Lower leg skin (tissue), 4 donors: Measurements from ENCODE around the gene IER3. TPM values are rescaled to one million over a fixed set of nuclear protein-coding genes. Genes with fewer than 3 reads are reported as not detected.
"Not testable (repeated sequence)": the region's sequence is repeated elsewhere in the genome, so short reads cannot be mapped to it uniquely, and the experiment has no call there.

Experiments used
- DNase-seq, 2 donors: peaks; one replicate each; pipeline ENCODE4 v3.0.0-alpha.2; 2019; ENCODE audit warnings: low spot score in 2 of 2
- H3K4me3 ChIP-seq: fragments of 200-600 bp; sonication (generic); 2 replicates; pipeline ENCODE4 v1.5.1; 2017; ENCODE audit warnings: mild to moderate bottlenecking, low read depth; ENCODE audit not compliant: poor library complexity, severe bottlenecking
- POLR2A ChIP-seq, 2 donors: fragments of 450-650 bp; IDR thresholded peaks; one replicate each; pipeline ENCODE4 v1.6.1; 2016 to 2017; ENCODE audit warnings: antibody characterized with exemption in 2 of 2, mild to moderate bottlenecking in 1 of 2, moderate library complexity in 1 of 2
- WGBS, 2 donors: methylation state at CpG; one replicate each; pipeline ENCODE4 v1.1.5; 2018; 5-methylcytosine and 5-hydroxymethylcytosine counted together
- intact Hi-C: fragments of 100-400 bp; cut with DNase I; formaldehyde crosslinking; loops from one replicate; pipeline ENCODE4 v1.15.0; 2023; ENCODE audit warnings: low total_unique reads
- total RNA-seq, 4 donors: library from RNA; depleted of rRNA; stranded (reverse); fragments of >200 nt; gene quantifications; one replicate each; pipeline ENCODE4 v1.1.0, GENCODE V29; 2016
- TF ChIP-seq, protein P1 (sequence below), 3 donors: fragments of 450-650 bp; IDR thresholded peaks; one replicate each; pipeline ENCODE4 v1.5.1; 2016; ENCODE audit warnings: antibody characterized with exemption in 3 of 3, mild to moderate bottlenecking in 3 of 3, moderate library complexity in 2 of 3

Gene IER3
- total RNA-seq, 4 donors from 2014 or later, result 20.9 to 56.5 (median 33.3) TPM

DNA sequence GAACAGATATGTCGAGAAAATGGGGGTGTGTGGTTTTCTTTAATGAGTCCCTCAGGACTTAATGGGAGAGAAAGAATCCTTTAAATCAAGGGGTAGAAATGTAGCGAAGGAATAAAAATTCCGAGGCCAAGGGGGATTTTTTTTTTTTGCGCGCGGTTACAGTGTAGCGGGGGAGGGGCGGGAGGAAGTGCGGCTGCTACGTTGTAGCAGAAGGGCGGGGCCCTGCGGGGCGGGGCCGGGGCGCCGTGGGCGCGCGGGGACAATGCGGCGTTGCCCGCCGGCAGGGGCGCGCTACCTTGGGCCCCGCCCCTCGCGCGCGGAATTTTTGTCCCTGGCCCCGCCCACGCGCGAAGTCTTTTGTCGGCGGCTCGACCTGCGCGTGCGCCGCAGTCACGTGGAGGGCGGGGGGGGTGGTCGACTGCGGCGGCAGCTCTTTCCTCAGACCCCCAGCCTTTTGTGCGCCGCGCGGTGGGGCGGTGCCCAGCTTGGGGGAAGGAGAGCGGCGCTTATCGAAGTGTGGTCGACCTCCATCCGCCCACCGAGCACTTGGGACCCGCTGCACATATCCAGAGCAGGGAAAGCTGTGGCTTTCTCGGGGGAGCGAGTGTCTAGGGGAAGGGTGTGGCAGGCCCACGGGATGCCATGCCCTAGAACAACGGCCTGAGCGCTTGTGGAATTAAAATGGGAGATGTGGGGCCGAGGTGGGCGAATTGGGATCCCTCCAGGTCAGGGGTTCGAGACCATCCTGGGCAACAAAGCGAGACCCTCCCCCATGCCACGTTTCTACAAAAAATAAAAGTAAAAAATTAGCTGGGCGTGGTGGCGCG, 22.9 kb downstream of the IER3 start:
- peak overlapping the region; percentile 86 for H3K4me3 ChIP-seq
- DNase-seq, result peak; percentile 88 to 98
- TF ChIP-seq, protein P1, sequence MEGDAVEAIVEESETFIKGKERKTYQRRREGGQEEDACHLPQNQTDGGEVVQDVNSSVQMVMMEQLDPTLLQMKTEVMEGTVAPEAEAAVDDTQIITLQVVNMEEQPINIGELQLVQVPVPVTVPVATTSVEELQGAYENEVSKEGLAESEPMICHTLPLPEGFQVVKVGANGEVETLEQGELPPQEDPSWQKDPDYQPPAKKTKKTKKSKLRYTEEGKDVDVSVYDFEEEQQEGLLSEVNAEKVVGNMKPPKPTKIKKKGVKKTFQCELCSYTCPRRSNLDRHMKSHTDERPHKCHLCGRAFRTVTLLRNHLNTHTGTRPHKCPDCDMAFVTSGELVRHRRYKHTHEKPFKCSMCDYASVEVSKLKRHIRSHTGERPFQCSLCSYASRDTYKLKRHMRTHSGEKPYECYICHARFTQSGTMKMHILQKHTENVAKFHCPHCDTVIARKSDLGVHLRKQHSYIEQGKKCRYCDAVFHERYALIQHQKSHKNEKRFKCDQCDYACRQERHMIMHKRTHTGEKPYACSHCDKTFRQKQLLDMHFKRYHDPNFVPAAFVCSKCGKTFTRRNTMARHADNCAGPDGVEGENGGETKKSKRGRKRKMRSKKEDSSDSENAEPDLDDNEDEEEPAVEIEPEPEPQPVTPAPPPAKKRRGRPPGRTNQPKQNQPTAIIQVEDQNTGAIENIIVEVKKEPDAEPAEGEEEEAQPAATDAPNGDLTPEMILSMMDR (IDR thresholded peaks at IDR 0.05), result peak in 1 of 3 donors; percentile 10
- no peak for TF ChIP-seq POLR2A (IDR thresholded peaks at IDR 0.05)
- 1 to 2% methylated on average over 46 to 67 of the region's 71 CpGs for WGBS, 2 donors
- intact Hi-C loops, result no loop called here

- H3K4me3 ChIP-seq, result peak overlapping the region; percentile 80
- TF ChIP-seq POLR2A (IDR thresholded peaks at IDR 0.05), result no peak
- TF ChIP-seq, protein P1 (IDR thresholded peaks at IDR 0.05), result no peak
- peak; percentile 76 to 95 for DNase-seq
- WGBS, 2 donors, result 0% methylated on average over 29 of the region's 29 CpGs
- intact Hi-C loops, result no loop called here
These were observed 23.6 kb downstream of the IER3 start for GRCh38 chr6:30720738-30721197.

DNA sequence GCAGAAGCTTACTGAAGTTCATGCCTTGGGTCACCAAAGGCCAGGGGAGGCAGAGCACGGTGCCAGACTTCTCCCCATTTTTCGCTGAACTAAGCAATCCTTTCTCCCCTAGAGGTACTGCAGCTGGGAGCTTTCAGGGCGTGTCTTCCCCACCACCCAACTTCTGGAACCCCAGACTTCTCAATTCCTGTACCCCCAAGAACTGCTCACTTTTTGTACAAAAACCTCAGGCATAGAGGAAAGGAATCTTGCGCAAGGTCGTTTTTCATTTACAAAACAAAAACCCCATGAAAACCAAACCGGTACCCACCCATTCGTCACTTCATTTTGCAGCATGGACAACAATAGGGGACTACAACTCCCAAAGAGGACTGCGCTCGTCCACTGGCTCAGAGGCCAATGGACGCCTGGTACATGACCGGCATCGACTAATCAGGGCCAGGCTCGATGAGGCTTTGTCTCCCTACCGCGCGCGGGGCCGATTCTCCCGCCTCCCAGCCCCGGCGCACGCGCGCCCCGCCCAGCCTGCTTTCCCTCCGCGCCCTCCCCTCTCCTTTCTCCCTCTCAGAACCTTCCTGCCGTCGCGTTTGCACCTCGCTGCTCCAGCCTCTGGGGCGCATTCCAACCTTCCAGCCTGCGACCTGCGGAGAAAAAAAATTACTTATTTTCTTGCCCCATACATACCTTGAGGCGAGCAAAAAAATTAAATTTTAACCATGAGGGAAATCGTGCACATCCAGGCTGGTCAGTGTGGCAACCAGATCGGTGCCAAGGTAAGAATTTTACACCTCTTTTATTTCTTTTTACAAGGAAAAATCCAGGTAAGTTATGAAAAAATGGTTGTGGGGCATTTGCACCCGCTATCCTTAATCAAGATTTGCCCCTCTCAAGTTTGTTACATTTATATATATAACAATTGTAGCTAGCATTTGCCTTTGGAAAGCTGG, 24.3 kb downstream of the IER3 start, which contains the start of gene TUBB:
TUBB (plus strand) TSS at position 562 of the 947 bp plus-strand sequence; CDS start at position 717, 155 bp downstream.
- peak; percentile 96 to 99 for DNase-seq
- TF ChIP-seq, protein P1 (IDR thresholded peaks at IDR 0.05), result no peak
- TF ChIP-seq POLR2A (IDR thresholded peaks at IDR 0.05), result no peak
- 0 to 1% methylated on average over 38 of the region's 38 CpGs for WGBS, 2 donors
- peak within 1 kb of the TSS; percentile 80 for H3K4me3 ChIP-seq
- intact Hi-C loops, result no loop called here

- 21 to 22% methylated on average over 8 of the region's 8 CpGs for WGBS, 2 donors
- no peak for TF ChIP-seq POLR2A (IDR thresholded peaks at IDR 0.05)
- TF ChIP-seq, protein P1 (IDR thresholded peaks at IDR 0.05), result no peak
- DNase-seq, result no peak
- intact Hi-C loops, result no loop called here
- H3K4me3 ChIP-seq, result no peak overlapping the region
These were observed 25.0 kb downstream of the IER3 start for GRCh38 chr6:30719356-30719755.

DNA sequence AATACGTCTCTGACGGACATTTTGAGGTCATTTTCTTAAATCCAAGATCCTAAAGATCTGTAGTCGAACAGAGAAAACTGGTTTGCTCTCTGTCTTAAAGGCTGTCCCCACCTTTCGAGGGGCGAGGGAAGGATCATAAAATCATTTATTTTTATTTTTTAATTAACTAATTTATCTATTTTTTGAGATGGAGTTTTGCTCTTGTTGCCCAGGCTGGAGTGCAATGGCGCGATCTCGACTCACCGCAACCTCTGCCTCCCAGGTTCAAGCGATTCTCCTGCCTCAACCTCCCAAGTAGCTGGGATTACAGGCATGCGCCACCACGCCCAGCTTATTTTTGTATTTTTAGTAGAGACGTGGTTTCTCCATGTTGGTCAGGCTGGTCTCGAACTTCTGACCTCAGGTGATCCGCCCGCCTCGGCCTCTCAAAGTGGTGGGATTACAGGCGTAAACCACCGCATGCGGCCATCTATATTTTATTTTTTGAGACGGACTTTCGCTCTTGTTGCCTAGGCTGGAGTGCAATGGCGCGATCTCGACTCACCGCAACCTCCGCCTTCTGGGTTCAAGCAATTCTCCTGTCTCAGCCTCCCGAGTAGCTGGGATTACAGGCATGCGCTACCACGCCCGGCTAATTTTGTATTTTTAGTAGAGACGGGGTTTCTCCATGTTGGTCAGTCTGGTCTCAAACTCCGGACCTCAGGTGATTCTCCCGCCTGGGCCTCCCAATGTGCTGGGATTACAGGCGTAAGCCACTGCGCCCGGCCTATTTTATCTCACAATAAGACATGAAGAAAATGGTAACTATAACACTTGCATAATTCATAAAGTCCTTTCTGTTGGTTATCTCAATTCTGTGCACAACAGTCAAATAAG, 26.3 kb downstream of the IER3 start:
- intact Hi-C loops, DNase-seq, H3K4me3 ChIP-seq: not testable (repeated sequence)
- 75 to 76% methylated on average over 37 of the region's 37 CpGs for WGBS, 2 donors
